Prostate gland (tissue), 2 donors: ENCODE measurements around the gene P2RY6.

Experiments
- CTCF ChIP-seq, 4 experiments: fragments of 200-600 bp in 2 of 4; fragments of 450-650 bp in 2 of 4; sonication (generic) in 2 of 4; IDR thresholded peaks; 1 replicate in 3 of 4; 2 replicates in 1 of 4; pipeline ENCODE4 v1.5.1; 2016 to 2019; ENCODE audit warnings: antibody characterized with exemption in 4 of 4, mild to moderate bottlenecking in 2 of 4, moderate library complexity in 2 of 4
- POLR2A ChIP-seq: fragments of 450-650 bp; IDR thresholded peaks from one replicate; pipeline ENCODE4 v1.6.1; 2016; ENCODE audit warnings: antibody characterized with exemption, mild to moderate bottlenecking

GRCh38 chr11:73297231-73297590, 25.1 kb downstream of the P2RY6 start:
- TF ChIP-seq CTCF (IDR thresholded peaks at IDR 0.05): no peak
- TF ChIP-seq POLR2A: no peak
